T-helper 22 cell (primary cell): ENCODE results near the gene FAM185A.
"Not testable (repeated sequence)": the region's sequence is repeated elsewhere in the genome, so short reads cannot be mapped to it uniquely, and the experiment has no call there.

Source experiments
- DNase-seq: peaks from one replicate; pipeline ENCODE4 v3.0.0-alpha.2; 2020; ENCODE audit warnings: low read depth

Gene FAM185A

DNA sequence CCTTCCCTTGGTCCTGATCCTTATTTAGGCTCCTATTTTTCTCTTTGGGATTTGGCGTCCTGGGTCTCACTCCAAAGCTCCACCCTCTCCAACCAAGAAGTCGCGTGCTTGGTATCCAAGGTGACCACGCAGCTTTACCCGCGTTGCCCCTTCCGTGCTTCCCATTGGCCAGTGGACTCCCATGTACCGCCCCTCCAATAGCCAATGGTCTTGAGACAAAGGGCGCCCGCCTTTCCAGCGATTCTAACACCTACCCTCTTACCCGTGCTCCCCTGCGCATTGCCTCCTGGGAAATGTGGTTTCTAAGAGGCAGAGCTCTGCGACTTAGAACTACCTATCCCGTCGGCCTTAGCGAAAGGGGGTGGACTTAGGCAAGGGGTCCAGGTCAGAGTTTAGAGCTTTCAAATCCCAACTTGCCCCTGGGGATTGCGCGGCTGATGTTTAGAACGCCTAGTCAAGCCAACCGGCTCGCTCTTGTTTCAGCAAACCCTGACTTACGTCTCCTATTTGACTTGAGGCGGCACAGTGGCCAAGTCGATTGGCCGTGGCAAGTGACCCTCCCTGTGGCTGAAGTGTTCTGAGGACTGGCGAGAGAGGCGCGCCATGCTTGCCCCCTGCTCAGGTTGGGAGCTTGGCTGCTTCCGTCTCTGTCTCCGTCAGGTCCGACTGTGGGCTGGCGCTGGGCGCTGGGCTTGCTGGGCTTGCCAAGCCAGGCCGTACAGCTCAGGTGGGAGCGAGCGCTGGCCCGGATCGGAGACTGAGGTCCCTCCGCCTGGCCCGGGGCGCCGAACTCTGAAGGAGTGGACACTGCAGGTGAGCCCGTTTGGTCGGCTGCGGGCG lies at the start of gene FAM185A:
FAM185A (plus strand) TSS at position 395 of the 840 bp plus-strand sequence; CDS start at position 604, 209 bp downstream.
- peak; percentile 97 for DNase-seq

DNA sequence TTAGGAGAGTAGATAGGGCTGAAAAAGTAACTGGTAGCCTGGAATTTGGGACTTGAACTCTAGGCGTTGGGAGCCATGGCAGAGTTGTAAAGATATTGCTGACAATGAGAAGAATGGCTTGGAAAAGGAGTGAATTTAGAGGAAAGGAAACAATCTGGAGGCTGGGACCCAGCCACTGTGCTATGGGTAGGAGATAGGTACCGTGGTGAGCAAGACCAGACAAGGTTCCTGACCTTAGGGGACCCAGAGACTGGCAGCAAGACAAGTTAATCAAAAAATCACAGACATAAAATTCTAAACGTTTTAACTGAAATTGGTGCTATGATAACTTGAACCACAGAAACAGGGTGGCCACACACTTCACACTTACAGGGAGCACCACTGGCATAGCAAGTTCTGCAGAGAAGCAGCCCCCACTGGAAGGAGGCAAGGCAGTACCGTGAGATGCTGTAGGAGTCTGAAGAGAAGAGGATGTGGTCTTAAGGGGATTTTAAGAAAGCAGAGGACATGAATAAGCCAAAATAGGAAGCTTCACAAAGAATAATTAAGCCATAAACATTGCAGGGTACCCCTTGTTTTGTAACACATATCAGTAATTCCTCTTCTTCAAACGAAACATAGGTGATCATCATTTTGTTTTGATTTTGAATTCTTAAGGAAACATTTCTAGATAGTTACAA lies 35.6 kb upstream of the FAM185A start:
- DNase-seq = not testable (repeated sequence)

DNA sequence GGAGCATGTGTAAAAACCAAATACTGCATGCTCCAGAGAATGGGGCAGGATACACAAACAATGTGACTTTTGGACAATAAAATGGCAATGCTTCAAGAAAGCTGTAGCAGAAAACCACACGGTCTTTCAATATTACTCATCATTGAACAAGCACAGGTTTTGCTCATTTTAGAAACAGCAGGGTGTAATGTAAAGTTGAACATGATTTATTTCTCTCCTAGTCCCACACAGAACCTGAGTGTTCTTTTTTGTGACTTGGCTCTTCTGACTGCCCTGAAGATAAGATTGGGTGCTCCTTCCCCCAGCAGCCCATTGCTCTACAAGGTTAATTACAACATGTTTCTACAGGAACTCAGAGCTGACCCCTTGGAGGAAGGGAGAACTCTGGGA lies 35.1 kb upstream of the FAM185A start:
- DNase-seq = not testable (repeated sequence)

DNA sequence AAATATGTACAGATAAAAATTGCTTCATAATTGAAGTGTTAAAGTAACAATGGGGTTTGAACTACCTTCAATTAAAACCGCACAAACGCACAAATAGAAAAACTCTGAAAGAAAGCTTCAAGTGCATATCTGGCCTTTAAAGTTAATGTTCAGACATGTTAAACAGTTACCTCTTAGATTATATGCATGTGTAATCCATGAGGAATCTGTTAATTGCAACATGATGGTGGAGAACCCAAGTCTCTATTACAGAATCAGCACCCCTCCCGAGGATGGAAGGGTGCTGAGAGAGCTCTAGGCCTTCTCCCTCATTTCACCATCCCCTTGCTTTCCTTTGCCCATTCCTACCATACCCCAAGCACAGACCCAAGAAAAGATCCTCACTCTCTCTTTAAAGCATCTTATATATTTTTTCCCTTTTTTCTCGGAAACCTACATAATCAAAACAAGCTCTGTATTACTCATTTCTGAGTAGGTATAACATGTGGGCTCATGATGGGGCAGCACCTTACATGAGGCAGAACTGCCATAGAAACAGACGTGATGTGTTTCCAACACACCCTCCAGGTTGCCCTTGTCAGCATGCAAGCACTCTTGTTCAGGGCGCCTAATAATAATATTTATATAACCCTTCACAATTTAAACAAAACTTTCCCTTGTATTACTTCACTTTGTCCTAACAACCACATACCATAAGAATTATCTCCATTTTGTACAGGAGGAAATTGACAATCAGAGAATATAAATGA lies 33.9 kb upstream of the FAM185A start:
- DNase-seq = not testable (repeated sequence)

DNA sequence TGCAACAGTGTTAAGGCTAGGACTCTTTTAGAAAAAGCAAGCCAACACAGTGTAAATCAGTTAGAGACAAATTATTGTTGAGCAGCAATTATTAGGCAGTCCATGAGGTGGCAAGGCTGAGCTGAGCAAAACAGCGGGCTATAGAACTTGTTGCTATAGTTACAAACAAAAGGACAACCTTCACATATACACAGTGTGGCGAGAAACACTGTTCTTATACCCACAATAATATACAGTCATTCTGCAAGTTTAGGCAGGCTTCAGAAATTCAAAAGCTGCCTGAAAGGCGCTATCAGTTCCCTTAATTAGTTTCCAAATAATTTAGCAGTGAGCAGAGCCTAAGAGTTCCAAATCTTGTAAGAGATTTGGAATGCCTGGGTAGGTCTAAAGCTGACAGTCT lies 33.1 kb upstream of the FAM185A start:
- not testable (repeated sequence) for DNase-seq

DNA sequence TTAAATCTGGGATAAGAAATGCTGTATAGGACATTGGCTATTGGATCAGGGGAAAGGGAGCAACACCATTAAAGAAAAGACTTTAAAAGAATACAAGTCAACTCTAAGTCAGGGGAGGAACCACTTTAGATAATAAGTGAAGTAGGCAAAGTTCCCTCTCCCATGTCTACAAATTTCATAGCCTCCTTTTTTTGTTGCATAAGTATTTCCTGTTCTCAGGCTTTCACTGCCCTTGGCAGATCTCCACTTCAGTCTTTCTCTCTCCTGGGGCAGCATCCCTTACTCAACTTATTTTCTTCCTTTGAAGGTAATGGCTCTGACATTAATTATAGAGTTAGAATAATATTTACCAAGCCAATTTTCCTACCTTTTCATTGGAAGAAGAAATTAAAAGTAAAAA lies 30.3 kb upstream of the FAM185A start:
- DNase-seq = not testable (repeated sequence)

DNA sequence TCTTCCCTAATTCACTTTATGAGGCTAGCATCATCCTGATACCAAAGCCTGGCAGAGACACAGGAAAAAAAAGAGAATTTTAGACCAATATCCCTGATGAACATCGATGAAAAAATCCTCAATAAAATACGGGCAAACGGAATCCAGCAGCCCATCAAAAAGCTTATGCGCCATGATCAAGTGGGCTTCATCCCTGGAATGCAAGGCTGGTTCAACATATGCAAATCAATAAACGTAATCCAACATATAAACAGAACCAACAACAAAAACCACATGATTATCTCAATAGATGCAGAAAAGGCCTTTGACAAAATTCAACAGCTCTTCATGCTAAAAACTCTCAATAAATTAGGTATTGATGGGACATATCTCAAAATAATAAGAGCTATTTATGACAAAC lies 22.6 kb upstream of the FAM185A start:
- DNase-seq = not testable (repeated sequence)

DNA sequence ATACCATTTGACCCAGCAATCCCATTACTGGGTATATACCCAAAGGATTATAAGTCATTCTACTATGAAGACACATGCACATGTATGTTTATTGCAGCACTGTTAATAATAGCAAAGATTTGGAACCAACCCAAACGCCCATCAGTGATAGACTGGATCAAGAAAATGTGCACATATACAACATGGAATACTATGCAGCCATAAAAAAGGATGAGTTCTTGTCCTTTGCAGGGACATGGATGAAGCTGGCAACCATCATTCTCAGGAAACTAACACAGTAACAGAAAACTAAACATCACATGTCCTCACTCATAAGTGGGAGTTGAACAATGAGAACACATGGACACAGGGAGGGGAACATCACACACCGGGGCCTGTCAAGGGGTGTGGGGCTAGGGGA lies 19.1 kb upstream of the FAM185A start:
- not testable (repeated sequence) for DNase-seq

DNA sequence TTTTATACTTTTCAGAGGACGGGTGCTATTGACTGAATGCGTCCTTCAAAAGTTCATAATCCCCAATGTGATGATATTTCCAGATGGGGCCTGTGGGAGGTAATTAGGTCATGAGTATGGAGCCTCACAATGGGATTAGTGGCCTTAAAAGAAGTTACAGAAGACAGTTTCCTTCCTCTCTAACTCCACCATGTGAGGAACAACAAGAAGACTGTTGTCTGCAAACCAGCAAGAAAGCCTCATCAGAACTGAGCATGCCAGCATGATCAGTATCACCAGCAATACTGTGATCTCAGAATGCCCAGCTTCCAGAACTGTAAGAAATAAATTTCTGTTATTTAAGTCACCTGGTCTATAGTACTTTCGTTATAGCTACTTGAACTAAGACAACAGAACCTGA lies 18.4 kb upstream of the FAM185A start:
- not testable (repeated sequence) for DNase-seq

DNA sequence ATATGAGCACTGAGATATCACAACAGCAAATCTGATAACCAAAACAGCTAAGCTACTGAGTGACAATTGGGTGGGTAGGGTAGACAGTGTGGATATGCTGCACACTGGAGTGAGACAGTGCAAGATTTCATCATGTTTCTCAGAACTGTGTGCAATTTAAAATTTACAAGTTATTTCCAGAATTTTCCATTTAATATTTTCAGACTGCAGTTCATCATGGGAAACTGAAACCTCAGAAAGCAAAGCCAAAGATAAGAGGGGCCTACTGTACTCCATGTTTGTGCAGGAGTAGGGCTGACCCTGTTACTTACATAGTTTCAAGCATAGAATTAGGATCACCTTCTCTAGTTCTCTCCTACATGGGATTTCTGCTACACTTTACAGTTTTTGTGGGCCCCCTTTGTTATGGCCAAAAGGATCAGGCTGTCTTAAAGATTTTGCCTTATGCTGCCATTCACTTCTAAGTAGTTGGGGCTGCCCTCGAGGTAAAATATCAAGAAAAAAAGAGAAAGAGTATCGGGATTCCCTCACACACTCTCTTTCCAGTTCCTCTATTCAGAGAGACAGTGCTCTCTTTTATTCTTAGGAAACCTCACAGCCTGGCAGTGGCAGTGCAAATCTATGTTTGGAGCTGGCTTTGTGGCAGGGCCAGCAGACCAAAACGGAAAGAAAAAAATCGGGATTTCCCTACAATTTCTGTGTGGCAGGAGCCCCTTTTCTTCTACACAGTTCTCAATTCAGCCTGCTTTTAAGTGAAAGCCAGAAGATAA lies 6.6 kb upstream of the FAM185A start:
- DNase-seq = not testable (repeated sequence)

DNA sequence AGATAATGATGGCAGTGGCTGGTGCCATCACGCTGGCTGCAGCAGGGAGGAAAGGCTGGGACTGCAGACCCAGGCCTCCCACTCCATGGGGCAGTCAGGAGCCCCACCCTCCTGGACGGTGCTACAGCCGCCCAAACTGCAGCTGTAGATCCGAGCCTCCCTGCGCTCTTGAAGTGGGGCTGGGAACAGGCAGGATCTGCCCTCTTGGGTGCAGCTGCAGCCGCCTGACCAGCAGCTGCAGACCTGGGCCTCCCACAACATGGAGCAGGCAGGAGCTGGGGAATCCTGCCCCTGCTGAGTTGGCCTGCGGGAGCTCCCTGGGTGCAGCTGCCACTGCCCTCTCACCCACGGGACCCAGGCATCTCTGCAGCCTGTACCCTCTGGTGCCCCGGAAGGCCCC lies 4.9 kb upstream of the FAM185A start:
- DNase-seq = not testable (repeated sequence)

DNA sequence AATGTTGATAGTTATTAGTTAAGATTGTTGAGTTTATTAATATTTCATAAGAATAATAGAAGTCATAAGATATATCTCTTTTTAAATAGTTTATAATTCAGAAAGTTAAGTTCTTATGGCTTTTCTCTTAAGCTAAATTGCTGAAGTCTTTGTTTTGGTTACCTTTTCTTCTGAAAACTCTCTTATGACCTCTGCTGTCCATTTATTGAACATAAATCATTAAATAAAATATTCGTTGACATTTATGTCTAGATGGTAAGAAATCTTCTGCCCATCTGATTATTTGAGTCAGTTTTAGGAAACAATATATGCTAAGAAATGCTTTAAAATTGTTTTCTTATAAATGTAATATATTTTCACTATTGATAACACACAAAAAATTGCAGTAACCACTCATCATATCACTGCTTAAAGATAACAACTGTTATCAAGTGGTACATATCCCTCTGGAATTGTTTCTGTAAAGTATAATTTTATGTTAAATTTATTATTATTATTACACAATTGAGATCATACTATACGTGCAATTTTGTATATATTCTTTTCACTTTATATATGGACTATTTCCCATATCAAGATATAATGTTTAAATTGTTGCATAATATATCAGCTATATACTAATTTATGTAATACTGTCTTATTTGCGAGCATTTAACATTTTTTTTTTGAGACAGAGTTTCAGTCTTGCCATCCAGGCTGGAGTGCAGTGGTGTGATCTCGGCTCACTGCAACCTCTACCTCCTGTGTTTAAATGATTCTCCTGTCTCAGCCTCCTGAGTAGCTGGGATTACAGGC lies 3.1 kb upstream of the FAM185A start:
- DNase-seq = not testable (repeated sequence)

DNA sequence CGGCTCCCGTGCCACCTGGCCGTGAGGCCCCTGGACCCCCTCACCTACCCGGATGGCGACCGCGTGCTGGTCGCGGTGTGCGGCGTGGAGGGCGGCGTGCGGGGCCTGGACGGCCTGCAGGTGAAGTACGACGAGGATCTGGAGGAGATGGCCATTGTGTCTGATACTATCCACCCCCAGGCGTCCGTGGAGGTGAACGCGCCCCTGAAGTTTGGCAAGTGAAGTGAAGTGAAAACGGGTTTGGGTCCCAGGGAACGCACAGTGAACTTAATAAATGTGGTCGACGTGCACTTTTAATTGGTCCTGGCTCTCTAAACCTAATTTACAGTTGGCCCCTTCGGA lies 617 bp downstream of the FAM185A start:
- DNase-seq = not testable (repeated sequence)

DNA sequence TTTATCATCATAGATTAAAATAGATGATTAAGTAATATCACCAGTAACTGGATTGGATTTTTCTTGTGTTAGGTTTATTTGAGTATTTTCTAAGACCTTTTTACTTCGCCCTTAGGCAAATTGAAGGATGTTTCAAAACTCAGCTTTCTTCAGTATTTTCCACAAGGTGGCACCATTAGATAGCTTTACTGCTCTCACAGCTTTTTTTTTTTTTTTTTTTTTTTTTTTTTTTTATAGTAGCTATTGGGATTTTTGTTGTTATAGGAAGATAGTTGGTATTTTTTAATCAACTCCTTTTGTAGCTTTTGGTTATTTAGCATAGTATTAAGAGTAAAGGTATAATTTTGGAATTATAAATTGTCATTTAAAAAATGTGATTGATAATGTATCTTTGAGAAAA lies 9.4 kb downstream of the FAM185A start:
- DNase-seq = not testable (repeated sequence)

DNA sequence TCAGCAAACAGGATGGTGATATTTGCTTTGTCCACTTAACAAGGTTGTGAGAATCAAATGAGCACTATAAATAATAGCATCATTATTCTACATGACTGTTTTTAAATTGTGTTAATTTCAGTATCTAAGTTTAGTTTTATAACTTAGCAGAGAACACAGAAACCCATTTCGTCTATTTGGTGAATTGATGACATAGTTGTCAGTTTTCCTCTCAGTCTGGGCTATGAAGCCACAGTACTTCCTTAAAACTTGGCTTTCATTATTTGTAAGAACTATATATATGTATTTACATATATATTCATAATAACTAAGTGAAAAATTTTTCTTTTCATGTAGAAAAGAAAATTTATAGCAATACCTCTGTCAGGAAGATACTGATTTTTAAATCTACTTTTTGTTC lies 11.1 kb downstream of the FAM185A start:
- DNase-seq = not testable (repeated sequence)

DNA sequence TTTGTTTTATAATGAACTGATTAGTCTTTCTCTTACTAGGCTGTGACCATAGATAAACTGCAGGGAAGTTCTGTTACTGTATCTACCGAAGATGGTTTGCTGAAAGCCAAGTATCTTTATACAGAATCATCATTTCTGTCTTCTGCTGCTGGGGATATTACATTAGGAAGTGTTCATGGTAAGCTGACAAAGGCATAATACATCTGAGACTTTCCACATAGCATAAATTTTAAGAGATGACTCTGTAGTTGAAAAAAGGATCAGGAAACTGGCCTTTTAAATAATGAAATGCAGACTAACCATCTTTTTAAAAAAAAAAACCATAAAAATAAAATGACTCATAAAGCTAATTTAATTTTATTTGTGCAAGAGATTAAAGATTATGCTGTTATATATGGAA lies 12.4 kb downstream of the FAM185A start:
- not testable (repeated sequence) for DNase-seq

DNA sequence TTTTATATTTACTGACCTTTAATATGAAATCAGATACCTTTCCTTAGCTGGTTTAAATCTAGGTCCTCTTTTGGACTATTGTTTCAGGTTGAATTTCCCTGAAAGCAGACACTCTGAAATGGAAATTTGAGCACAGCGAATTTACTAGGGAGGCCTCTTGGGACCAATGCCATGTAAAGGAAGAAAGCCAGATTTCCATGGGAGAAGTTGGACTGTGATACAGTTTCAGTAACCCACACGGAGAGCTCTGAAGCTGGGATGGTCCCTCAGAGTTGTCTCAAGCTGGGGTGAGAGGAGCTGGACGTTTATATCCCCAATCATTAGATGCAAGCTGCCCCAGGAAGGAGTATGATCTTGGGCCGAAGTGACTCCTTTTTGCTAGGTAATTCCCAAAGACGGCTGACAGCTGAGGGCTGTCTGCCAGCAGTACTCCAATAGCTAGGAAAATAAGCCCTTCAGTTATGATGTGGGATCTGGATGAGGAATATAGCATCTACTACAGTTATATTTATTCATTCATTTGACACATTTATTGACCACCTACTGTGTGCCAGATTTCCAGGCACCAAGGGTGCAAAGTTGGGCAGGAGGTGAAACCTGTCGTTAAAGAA lies 14.6 kb downstream of the FAM185A start:
- not testable (repeated sequence) for DNase-seq

DNA sequence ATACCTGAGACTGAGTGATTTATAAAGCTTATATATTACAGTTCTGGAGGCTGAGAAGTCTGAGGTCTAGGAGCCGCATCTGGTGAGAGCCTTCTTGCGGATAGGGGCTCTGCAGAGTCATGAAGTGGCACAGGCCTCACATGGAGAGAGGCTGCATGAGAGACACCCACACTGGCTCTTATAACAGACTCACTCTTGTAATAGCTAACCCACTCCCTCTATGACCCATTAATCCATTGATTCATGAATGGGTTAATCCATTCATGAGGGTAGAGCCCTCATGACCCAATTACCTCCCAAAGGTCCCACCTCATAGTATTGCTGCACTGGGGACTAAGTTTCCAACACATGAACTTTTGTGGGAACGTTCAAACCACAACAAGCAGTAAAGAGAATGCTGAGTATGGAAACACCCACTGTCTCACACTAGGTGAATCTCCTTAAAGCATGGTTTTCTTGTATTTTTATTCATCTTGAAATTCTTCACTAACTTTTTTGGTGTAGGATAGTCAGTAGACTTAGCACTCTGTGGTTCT lies 20.9 kb downstream of the FAM185A start:
- not testable (repeated sequence) for DNase-seq

DNA sequence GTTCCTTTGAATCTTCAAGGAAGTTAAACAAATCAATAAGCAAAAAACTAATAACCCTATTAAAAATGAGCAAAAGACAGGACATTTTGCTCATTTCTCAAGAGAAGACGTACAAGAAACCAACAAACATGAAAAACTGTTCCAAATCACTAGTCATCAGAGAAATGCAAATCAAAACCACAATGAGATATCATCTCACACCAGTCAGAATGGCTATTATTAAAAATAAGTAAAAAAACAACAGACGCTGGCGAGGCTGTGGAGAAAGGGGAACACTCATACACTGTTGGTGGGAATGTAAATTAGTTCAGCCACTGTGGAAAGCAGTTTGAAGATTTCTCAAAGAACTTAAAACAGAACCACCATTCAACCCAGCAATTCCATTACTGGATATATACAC lies 21.7 kb downstream of the FAM185A start:
- not testable (repeated sequence) for DNase-seq

DNA sequence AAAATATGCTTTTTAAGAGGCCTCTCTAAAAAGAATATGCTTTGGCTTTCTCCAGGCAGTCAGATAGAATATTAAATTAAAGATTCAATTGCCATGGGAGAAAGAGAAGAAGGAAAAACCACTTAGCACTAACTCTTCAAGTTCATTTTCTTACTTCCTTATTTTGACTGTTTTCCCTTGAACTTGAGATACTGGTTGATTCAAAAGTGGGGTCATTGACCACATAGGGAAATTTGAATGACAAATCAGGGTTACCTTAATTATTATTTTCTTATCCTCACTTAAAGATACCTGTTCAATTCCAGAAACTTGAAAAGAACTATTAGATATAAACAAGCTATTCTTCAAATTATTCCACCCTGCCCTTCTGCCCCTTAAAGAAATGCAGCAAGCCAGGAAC lies 27.4 kb downstream of the FAM185A start:
- DNase-seq = not testable (repeated sequence)
